Astrocyte of the cerebellum (primary cell): ENCODE measurements around the gene CLTCL1.

Experiments used
- DNase-seq: peaks from one replicate; pipeline ENCODE4 v3.0.0-alpha.2; 2011; ENCODE audit warnings: low read depth
- H3K4me3 ChIP-seq: 2 replicates; pipeline ENCODE4 v1.5.1; 2011; ENCODE audit warnings: mild to moderate bottlenecking, low read depth, low read length, moderate library complexity
- in situ Hi-C: cut with HindIII; loops from 2 replicates; pipeline ENCODE4 v1.10.0; 2017; ENCODE audit warnings: low sequenced_read_pairs
- TF ChIP-seq, protein P1 (sequence below): IDR thresholded peaks from 2 replicates; pipeline ENCODE4 v1.5.1; 2012; ENCODE audit warnings: low read length, low read depth, moderate library complexity, mild to moderate bottlenecking; ENCODE audit errors: missing control alignments

The CLTCL1 gene

DNA sequence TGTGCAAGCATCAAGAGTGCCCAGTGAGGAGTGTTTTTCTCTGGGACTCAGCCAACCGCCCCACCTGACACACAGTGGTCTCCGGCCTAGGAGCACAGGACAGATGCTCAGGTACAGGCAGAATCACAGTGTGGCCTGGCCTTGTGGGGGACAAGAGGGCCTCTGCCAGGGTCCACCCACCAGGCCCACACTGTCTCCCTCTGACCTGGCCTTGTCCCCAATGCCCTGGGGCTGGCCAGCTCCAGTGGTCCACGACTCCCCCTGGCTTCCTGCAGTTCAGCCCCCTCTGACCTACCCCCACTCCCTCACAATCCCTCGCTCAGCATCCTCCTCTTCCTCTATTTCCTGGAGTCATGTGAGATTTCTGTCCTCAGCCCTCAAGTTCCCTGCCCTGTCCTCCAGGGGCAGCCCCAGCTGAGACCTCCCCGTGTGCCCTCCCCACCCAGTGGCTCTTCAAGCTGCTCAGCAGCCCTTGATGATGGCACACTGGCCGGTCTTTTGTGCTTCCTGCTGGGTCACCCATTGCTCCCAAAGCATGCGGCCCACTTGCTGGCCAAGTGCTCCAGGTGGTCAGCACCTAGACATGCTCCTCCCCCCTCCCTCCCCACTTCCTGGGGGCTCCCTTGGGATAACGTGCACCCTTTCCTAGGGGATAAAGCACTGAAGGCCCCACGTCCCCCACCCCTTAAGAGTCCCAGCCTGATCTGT lies 158.7 kb downstream of the CLTCL1 start:
- TF ChIP-seq, protein P1, sequence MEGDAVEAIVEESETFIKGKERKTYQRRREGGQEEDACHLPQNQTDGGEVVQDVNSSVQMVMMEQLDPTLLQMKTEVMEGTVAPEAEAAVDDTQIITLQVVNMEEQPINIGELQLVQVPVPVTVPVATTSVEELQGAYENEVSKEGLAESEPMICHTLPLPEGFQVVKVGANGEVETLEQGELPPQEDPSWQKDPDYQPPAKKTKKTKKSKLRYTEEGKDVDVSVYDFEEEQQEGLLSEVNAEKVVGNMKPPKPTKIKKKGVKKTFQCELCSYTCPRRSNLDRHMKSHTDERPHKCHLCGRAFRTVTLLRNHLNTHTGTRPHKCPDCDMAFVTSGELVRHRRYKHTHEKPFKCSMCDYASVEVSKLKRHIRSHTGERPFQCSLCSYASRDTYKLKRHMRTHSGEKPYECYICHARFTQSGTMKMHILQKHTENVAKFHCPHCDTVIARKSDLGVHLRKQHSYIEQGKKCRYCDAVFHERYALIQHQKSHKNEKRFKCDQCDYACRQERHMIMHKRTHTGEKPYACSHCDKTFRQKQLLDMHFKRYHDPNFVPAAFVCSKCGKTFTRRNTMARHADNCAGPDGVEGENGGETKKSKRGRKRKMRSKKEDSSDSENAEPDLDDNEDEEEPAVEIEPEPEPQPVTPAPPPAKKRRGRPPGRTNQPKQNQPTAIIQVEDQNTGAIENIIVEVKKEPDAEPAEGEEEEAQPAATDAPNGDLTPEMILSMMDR: no peak
- in situ Hi-C loops: no loop called here
- no peak for DNase-seq
- H3K4me3 ChIP-seq: no peak overlapping the region

DNA sequence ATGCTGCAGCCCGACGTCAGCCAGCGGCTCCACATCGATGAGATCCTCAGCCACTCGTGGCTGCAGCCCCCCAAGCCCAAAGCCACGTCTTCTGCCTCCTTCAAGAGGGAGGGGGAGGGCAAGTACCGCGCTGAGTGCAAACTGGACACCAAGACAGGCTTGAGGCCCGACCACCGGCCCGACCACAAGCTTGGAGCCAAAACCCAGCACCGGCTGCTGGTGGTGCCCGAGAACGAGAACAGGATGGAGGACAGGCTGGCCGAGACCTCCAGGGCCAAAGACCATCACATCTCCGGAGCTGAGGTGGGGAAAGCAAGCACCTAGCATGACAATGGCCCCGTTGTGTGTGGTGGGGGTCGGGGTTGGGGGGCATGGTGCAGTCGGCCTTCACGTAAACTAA lies 159.4 kb downstream of the CLTCL1 start:
- TF ChIP-seq, protein P1: no peak
- in situ Hi-C loops: no loop called here
- DNase-seq: no peak
- H3K4me3 ChIP-seq: no peak overlapping the region

DNA sequence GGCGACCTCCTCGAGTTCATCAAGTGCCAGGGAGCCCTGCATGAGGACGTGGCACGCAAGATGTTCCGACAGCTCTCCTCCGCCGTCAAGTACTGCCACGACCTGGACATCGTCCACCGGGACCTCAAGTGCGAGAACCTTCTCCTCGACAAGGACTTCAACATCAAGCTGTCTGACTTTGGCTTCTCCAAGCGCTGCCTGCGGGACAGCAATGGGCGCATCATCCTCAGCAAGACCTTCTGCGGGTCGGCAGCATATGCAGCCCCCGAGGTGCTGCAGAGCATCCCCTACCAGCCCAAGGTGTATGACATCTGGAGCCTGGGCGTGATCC lies 159.9 kb downstream of the CLTCL1 start:
- TF ChIP-seq, protein P1: no peak
- in situ Hi-C loops: no loop called here
- no peak overlapping the region for H3K4me3 ChIP-seq
- DNase-seq: no peak

DNA sequence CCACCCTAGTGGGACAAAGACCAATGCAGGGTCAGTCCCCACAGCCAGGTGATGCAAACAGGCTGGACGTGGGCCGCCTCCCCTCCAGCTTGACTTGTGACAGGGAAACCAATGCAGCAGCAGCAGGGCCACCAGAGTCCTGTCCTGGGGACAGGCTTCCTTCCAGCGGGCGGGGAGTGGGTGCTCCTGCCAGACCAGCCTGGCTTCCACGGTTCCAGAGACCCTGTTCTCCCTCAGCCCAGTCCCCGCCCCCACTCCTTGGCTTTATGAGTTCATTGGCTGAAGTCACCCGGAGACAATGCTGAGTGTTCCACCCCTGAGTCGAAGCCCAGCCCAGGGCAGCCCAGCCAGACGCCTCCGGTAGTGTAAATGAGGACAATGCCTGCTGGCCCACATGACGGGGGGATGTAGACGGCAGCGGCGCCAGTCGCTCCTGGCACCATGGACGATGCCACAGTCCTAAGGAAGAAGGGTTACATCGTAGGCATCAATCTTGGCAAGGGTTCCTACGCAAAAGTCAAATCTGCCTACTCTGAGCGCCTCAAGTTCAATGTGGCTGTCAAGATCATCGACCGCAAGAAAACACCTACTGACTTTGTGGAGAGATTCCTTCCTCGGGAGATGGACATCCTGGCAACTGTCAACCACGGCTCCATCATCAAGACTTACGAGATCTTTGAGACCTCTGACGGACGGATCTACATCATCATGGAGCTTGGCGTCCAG lies 160.4 kb downstream of the CLTCL1 start, which contains the start of gene TSSK2:
TSS of gene TSSK2 (plus strand) at position 350 of the 726 bp plus-strand sequence. CDS start at position 442, 92 bp downstream.
- in situ Hi-C loops: no loop called here

DNA sequence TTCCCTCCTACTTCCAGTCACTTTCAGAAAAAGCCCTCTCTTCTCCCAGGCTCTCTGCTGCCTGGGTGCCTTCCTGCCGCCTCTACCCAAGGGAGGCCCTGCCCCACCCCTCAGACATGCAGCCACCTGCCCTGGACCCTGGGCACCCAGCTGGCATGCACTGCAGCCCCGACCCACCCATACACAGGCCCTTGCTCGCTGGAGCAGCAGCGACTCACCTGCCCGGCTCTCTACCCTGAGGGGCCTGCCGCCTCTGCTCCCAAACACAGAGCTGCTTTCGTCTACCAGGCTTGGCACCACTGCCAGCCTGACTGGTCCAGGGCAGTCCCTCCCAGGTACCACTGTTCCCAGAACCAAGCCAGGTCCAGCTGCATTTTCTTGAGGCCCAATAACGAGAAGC lies 161.6 kb downstream of the CLTCL1 start:
- TF ChIP-seq, protein P1: no peak
- H3K4me3 ChIP-seq: no peak overlapping the region
- in situ Hi-C loops: no loop called here
- no peak for DNase-seq

More for the DNA sequence above, 160.4 kb downstream of the CLTCL1 start, which contains the start of gene TSSK2:
- DNase-seq: no peak
- TF ChIP-seq, protein P1: no peak
- H3K4me3 ChIP-seq: no peak within 1 kb of the TSS
